Measurements from ENCODE around the gene NRCAM. TPM values are rescaled to one million over a fixed set of nuclear protein-coding genes. Genes with fewer than 3 reads are reported as not detected.

NRCAM gene
- total RNA-seq, 5 donors from 2014 or later (not counting 1 experiment from before 2014, with no cell fraction given): 3.1 to 10.7 (median 5.0) TPM

- POLR2A ChIA-PET: interaction anchor here in 1 of 2 donors (0.5 kb wide), 1 partner anchor 16 kb away, joined by 5 read pairs; no protein-coding TSS in a partner anchor
- no peaks in the 10 kb centered on the region for H3K36me3 ChIP-seq (ENCODE audit: control insufficient read depth in 2 of 2, extremely low read depth in 1 of 2, insufficient read depth in 1 of 2, low read length in 1 of 2)
- CTCF ChIA-PET: no interaction called here
- no peak for DNase-seq
- H3K27me3 ChIP-seq (replicated peaks in 1 of 2; ENCODE audit: control insufficient read depth in 2 of 2, extremely low read depth in 1 of 2, insufficient read depth in 2 of 2, low read length in 1 of 2): peaks cover 0 to 2% of the 10 kb centered on the region in 2 experiments
- no peaks in the 10 kb centered on the region for H3K27me3 Mint-ChIP-seq
- no peaks in the 10 kb centered on the region for H3K9me3 Mint-ChIP-seq
- no peak for ATAC-seq (replicated peaks in 1 of 4)
- peaks cover 0 to 6% (median 0%) of the 10 kb centered on the region in 3 donors for H3K4me1 Mint-ChIP-seq
- no peak overlapping the region for H3K27ac ChIP-seq (ENCODE audit: low read length)
- H3K9me3 ChIP-seq: no peaks in the 10 kb centered on the region
- no peak overlapping the region for H3K27ac Mint-ChIP-seq
- H3K4me1 ChIP-seq (ENCODE audit: control insufficient read depth in 1 of 2, extremely low read depth in 1 of 2, insufficient read depth in 2 of 2, low read length in 2 of 2): no peaks in the 10 kb centered on the region
- no peak overlapping the region for H3K4me3 Mint-ChIP-seq
- no peak overlapping the region for H3K4me3 ChIP-seq (ENCODE audit: control insufficient read depth in 1 of 2, extremely low read depth in 1 of 2, low read length in 1 of 2)
- 100% methylated on average over 1 of the region's 6 CpGs for WGBS (ENCODE audit: insufficient coverage)
- H3K36me3 Mint-ChIP-seq: no peaks in the 10 kb centered on the region
Measured at GRCh38 chr7:108330227-108330626, 126.0 kb downstream of the NRCAM start.

GRCh38 chr7:108329514-108329913 lies 126.7 kb downstream of the NRCAM start:
- ATAC-seq (replicated peaks in 1 of 4): no peak
- H3K9me3 ChIP-seq: no peaks in the 10 kb centered on the region
- no peak overlapping the region for H3K4me3 ChIP-seq (ENCODE audit: control insufficient read depth in 1 of 2, extremely low read depth in 1 of 2, low read length in 1 of 2)
- ChIA-PET CTCF (no interaction called here), POLR2A (interaction anchor here in 1 of 2 donors (0.5 kb wide), 1 partner anchor 182 kb away, joined by 3 read pairs; no protein-coding TSS in a partner anchor)
- H3K9me3 Mint-ChIP-seq: no peaks in the 10 kb centered on the region
- no peak for DNase-seq
- no peaks in the 10 kb centered on the region for H3K27me3 Mint-ChIP-seq
- no peak overlapping the region for H3K27ac Mint-ChIP-seq
- no peak overlapping the region for H3K4me3 Mint-ChIP-seq
- no peaks in the 10 kb centered on the region for H3K4me1 ChIP-seq (ENCODE audit: control insufficient read depth in 1 of 2, extremely low read depth in 1 of 2, insufficient read depth in 2 of 2, low read length in 2 of 2)
- peaks cover 0 to under 1% of the 10 kb centered on the region in 2 experiments for H3K27me3 ChIP-seq (replicated peaks in 1 of 2; ENCODE audit: control insufficient read depth in 2 of 2, extremely low read depth in 1 of 2, insufficient read depth in 2 of 2, low read length in 1 of 2)
- H3K36me3 ChIP-seq (ENCODE audit: control insufficient read depth in 2 of 2, extremely low read depth in 1 of 2, insufficient read depth in 1 of 2, low read length in 1 of 2): no peaks in the 10 kb centered on the region
- peaks cover 0 to 6% (median 0%) of the 10 kb centered on the region in 3 donors for H3K4me1 Mint-ChIP-seq
- 100% methylated on average over 1 of the region's 2 CpGs for WGBS (ENCODE audit: insufficient coverage)
- no peak overlapping the region for H3K27ac ChIP-seq (ENCODE audit: low read length)
- H3K36me3 Mint-ChIP-seq: no peaks in the 10 kb centered on the region

GRCh38 chr7:108328174-108328651 lies 128.0 kb downstream of the NRCAM start:
- Mint-ChIP-seq H3K27me3 (no peaks in the 10 kb centered on the region), H3K36me3 (no peaks in the 10 kb centered on the region), H3K4me1 (peaks cover 0 to 6% (median 0%) of the 10 kb centered on the region in 3 donors), H3K27ac (no peak overlapping the region), H3K9me3 (no peaks in the 10 kb centered on the region), H3K4me3 (no peak overlapping the region)
- ATAC-seq (replicated peaks in 1 of 4) (no peak), DNase-seq (no peak)
- H3K27ac ChIP-seq (ENCODE audit: low read length): no peak overlapping the region
- no peaks in the 10 kb centered on the region for H3K9me3 ChIP-seq
- H3K27me3 ChIP-seq (replicated peaks in 1 of 2; ENCODE audit: control insufficient read depth in 2 of 2, extremely low read depth in 1 of 2, insufficient read depth in 2 of 2, low read length in 1 of 2): no peaks in the 10 kb centered on the region
- 50% methylated on average over 1 of the region's 2 CpGs for WGBS (ENCODE audit: insufficient coverage)
- no peaks in the 10 kb centered on the region for H3K36me3 ChIP-seq (ENCODE audit: control insufficient read depth in 2 of 2, extremely low read depth in 1 of 2, insufficient read depth in 1 of 2, low read length in 1 of 2)
- ChIA-PET CTCF (no interaction called here), POLR2A (no interaction called here)
- no peaks in the 10 kb centered on the region for H3K4me1 ChIP-seq (ENCODE audit: control insufficient read depth in 1 of 2, extremely low read depth in 1 of 2, insufficient read depth in 2 of 2, low read length in 2 of 2)
- no peak overlapping the region for H3K4me3 ChIP-seq (ENCODE audit: control insufficient read depth in 1 of 2, extremely low read depth in 1 of 2, low read length in 1 of 2)

- Histone ChIP-seq H3K4me3 (ENCODE audit: control insufficient read depth in 1 of 2, extremely low read depth in 1 of 2, low read length in 1 of 2) (no peak overlapping the region), H3K27ac (ENCODE audit: low read length) (no peak overlapping the region), H3K36me3 (ENCODE audit: control insufficient read depth in 2 of 2, extremely low read depth in 1 of 2, insufficient read depth in 1 of 2, low read length in 1 of 2) (no peaks in the 10 kb centered on the region), H3K9me3 (no peaks in the 10 kb centered on the region), H3K27me3 (replicated peaks in 1 of 2; ENCODE audit: control insufficient read depth in 2 of 2, extremely low read depth in 1 of 2, insufficient read depth in 2 of 2, low read length in 1 of 2) (no peaks in the 10 kb centered on the region), H3K4me1 (ENCODE audit: control insufficient read depth in 1 of 2, extremely low read depth in 1 of 2, insufficient read depth in 2 of 2, low read length in 2 of 2) (no peaks in the 10 kb centered on the region)
- ChIA-PET CTCF (no interaction called here), POLR2A (no interaction called here)
- H3K9me3 Mint-ChIP-seq: no peaks in the 10 kb centered on the region
- H3K27me3 Mint-ChIP-seq: no peaks in the 10 kb centered on the region
- H3K27ac Mint-ChIP-seq: no peak overlapping the region
- DNase-seq (no peak), ATAC-seq (replicated peaks in 1 of 4) (no peak)
- H3K4me1 Mint-ChIP-seq: peaks cover 0 to 6% (median 0%) of the 10 kb centered on the region in 3 donors
- no peaks in the 10 kb centered on the region for H3K36me3 Mint-ChIP-seq
- no peak overlapping the region for H3K4me3 Mint-ChIP-seq
Measured at GRCh38 chr7:108327353-108327752, 128.9 kb downstream of the NRCAM start.

- no peak for DNase-seq
- no peaks in the 10 kb centered on the region for H3K27me3 Mint-ChIP-seq
- H3K4me3 Mint-ChIP-seq: no peak overlapping the region
- Histone ChIP-seq H3K9me3 (no peaks in the 10 kb centered on the region), H3K4me1 (ENCODE audit: control insufficient read depth in 1 of 2, extremely low read depth in 1 of 2, insufficient read depth in 2 of 2, low read length in 2 of 2) (no peaks in the 10 kb centered on the region), H3K27me3 (replicated peaks in 1 of 2; ENCODE audit: control insufficient read depth in 2 of 2, extremely low read depth in 1 of 2, insufficient read depth in 2 of 2, low read length in 1 of 2) (no peaks in the 10 kb centered on the region), H3K36me3 (ENCODE audit: control insufficient read depth in 2 of 2, extremely low read depth in 1 of 2, insufficient read depth in 1 of 2, low read length in 1 of 2) (no peaks in the 10 kb centered on the region), H3K4me3 (ENCODE audit: control insufficient read depth in 1 of 2, extremely low read depth in 1 of 2, low read length in 1 of 2) (no peak overlapping the region), H3K27ac (ENCODE audit: low read length) (no peak overlapping the region)
- H3K36me3 Mint-ChIP-seq: no peaks in the 10 kb centered on the region
- WGBS (ENCODE audit: insufficient coverage): no CpG with 5 or more reads among the region's 2 CpGs
- H3K9me3 Mint-ChIP-seq: no peaks in the 10 kb centered on the region
- ATAC-seq (replicated peaks in 1 of 4): no peak
- ChIA-PET CTCF (no interaction called here), POLR2A (no interaction called here)
- H3K4me1 Mint-ChIP-seq: peaks cover 0 to 6% (median 0%) of the 10 kb centered on the region in 3 donors
- no peak overlapping the region for H3K27ac Mint-ChIP-seq
Measured at GRCh38 chr7:108326938-108327337, 129.3 kb downstream of the NRCAM start.

GRCh38 chr7:108324053-108325038 lies 131.9 kb downstream of the NRCAM start:
- Histone ChIP-seq H3K4me1 (ENCODE audit: control insufficient read depth in 1 of 2, extremely low read depth in 1 of 2, insufficient read depth in 2 of 2, low read length in 2 of 2) (no peaks in the 10 kb centered on the region), H3K9me3 (no peaks in the 10 kb centered on the region), H3K27ac (ENCODE audit: low read length) (no peak overlapping the region), H3K4me3 (ENCODE audit: control insufficient read depth in 1 of 2, extremely low read depth in 1 of 2, low read length in 1 of 2) (no peak overlapping the region), H3K27me3 (replicated peaks in 1 of 2; ENCODE audit: control insufficient read depth in 2 of 2, extremely low read depth in 1 of 2, insufficient read depth in 2 of 2, low read length in 1 of 2) (no peaks in the 10 kb centered on the region), H3K36me3 (ENCODE audit: control insufficient read depth in 2 of 2, extremely low read depth in 1 of 2, insufficient read depth in 1 of 2, low read length in 1 of 2) (no peaks in the 10 kb centered on the region)
- Mint-ChIP-seq H3K36me3 (no peaks in the 10 kb centered on the region), H3K9me3 (no peaks in the 10 kb centered on the region), H3K27me3 (no peaks in the 10 kb centered on the region), H3K4me1 (peaks cover 0 to 6% (median 0%) of the 10 kb centered on the region in 3 donors), H3K27ac (no peak overlapping the region), H3K4me3 (no peak overlapping the region)
- 75% methylated on average over 1 of the region's 4 CpGs for WGBS (ENCODE audit: insufficient coverage)
- CTCF ChIA-PET: no interaction called here
- no peak for DNase-seq
- POLR2A ChIA-PET: no interaction called here
- no peak for ATAC-seq (replicated peaks in 1 of 4)

Data from T-cell (primary cell).